ENCODE measurements around the gene CROCC2. TPM values are rescaled to one million over a fixed set of nuclear protein-coding genes. Genes with fewer than 3 reads are reported as not detected.

Gene CROCC2
- total RNA-seq, 1 donor from 2014 or later, result not detected

- TF ChIP-seq, protein P1, sequence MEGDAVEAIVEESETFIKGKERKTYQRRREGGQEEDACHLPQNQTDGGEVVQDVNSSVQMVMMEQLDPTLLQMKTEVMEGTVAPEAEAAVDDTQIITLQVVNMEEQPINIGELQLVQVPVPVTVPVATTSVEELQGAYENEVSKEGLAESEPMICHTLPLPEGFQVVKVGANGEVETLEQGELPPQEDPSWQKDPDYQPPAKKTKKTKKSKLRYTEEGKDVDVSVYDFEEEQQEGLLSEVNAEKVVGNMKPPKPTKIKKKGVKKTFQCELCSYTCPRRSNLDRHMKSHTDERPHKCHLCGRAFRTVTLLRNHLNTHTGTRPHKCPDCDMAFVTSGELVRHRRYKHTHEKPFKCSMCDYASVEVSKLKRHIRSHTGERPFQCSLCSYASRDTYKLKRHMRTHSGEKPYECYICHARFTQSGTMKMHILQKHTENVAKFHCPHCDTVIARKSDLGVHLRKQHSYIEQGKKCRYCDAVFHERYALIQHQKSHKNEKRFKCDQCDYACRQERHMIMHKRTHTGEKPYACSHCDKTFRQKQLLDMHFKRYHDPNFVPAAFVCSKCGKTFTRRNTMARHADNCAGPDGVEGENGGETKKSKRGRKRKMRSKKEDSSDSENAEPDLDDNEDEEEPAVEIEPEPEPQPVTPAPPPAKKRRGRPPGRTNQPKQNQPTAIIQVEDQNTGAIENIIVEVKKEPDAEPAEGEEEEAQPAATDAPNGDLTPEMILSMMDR (IDR thresholded peaks at IDR 0.05), result no peak
- Mint-ChIP-seq H3K27ac (ENCODE audit: unreplicated experiment) (no peak overlapping the region), H3K27me3 (ENCODE audit: low read depth) (peaks cover 31% of the 10 kb centered on the region), H3K4me3 (ENCODE audit: unreplicated experiment) (no peak overlapping the region), H3K36me3 (ENCODE audit: low read depth) (no peaks in the 10 kb centered on the region), H3K4me1 (ENCODE audit: low read depth) (peaks cover 15% of the 10 kb centered on the region), H3K9me3 (ENCODE audit: low read depth) (no peaks in the 10 kb centered on the region)
- no peak for DNase-seq (ENCODE audit: low spot score)
These were observed 108.1 kb downstream of the CROCC2 start for GRCh38 chr2:241014224-241014623.

DNA sequence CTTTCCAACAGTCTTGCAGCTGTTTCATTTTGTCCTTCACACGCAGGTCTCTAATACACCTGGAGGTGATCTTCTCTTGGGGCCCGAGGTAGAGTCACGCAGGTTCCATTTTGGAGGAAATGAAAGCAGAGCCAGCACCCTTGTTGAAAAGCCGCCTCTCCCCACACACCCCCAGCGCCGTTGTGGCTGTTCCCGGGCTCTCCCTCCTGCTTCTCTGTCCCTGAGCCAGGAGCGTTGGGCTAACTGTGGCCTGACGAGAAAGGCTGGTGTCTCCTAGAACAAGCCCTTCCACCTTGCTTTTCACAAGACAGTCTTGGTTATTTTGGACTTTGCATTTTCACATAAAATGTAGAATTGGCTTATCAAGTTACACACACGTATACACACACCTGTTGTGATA lies 108.6 kb downstream of the CROCC2 start:
- Mint-ChIP-seq H3K36me3 (ENCODE audit: low read depth) (no peaks in the 10 kb centered on the region), H3K27ac (ENCODE audit: unreplicated experiment) (no peak overlapping the region), H3K27me3 (ENCODE audit: low read depth) (peaks cover 33% of the 10 kb centered on the region), H3K9me3 (ENCODE audit: low read depth) (no peaks in the 10 kb centered on the region), H3K4me3 (ENCODE audit: unreplicated experiment) (no peak overlapping the region), H3K4me1 (ENCODE audit: low read depth) (peaks cover 9% of the 10 kb centered on the region)
- TF ChIP-seq, protein P1 (IDR thresholded peaks at IDR 0.05), result no peak
- DNase-seq (ENCODE audit: low spot score), result no peak

DNA sequence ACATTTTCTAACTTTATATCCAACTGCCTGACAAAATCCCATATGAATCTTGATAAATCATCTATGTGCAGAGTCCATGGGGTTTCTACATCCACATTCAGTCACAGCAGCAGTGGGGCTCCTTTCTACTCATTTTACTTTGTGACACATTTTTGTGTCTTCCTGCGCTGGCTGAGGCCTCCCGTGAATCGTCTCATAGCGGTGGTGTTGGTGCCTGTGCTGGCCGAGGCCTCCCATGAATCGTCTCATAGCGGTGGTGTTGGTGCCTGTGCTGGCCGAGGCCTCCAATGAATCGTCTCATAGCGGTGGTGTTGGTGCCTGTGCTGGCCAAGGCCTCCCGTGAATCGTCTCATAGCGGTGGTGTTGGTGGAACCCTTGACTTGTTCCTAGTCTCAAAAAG lies 109.3 kb downstream of the CROCC2 start:
- H3K4me1 Mint-ChIP-seq (ENCODE audit: low read depth), result peaks cover 2% of the 10 kb centered on the region
- no peak overlapping the region for H3K4me3 Mint-ChIP-seq (ENCODE audit: unreplicated experiment)
- H3K36me3 Mint-ChIP-seq (ENCODE audit: low read depth), result no peaks in the 10 kb centered on the region
- H3K27me3 Mint-ChIP-seq (ENCODE audit: low read depth), result peaks cover 33% of the 10 kb centered on the region
- no peaks in the 10 kb centered on the region for H3K9me3 Mint-ChIP-seq (ENCODE audit: low read depth)
- H3K27ac Mint-ChIP-seq (ENCODE audit: unreplicated experiment), result no peak overlapping the region
- DNase-seq (ENCODE audit: low spot score), result no peak
- TF ChIP-seq, protein P1 (IDR thresholded peaks at IDR 0.05), result no peak

- peaks cover 12% of the 10 kb centered on the region for H3K9me3 Mint-ChIP-seq (ENCODE audit: low read depth)
- no peak overlapping the region for H3K27ac Mint-ChIP-seq (ENCODE audit: unreplicated experiment)
- no peak overlapping the region for H3K4me3 Mint-ChIP-seq (ENCODE audit: unreplicated experiment)
- H3K4me1 Mint-ChIP-seq (ENCODE audit: low read depth), result no peaks in the 10 kb centered on the region
- peaks cover 43% of the 10 kb centered on the region for H3K27me3 Mint-ChIP-seq (ENCODE audit: low read depth)
- H3K36me3 Mint-ChIP-seq (ENCODE audit: low read depth), result peaks cover 2% of the 10 kb centered on the region
- TF ChIP-seq, protein P1 (IDR thresholded peaks at IDR 0.05), result no peak
- no peak for DNase-seq (ENCODE audit: low spot score)
These were observed 111.2 kb downstream of the CROCC2 start for GRCh38 chr2:241017228-241017940.

DNA sequence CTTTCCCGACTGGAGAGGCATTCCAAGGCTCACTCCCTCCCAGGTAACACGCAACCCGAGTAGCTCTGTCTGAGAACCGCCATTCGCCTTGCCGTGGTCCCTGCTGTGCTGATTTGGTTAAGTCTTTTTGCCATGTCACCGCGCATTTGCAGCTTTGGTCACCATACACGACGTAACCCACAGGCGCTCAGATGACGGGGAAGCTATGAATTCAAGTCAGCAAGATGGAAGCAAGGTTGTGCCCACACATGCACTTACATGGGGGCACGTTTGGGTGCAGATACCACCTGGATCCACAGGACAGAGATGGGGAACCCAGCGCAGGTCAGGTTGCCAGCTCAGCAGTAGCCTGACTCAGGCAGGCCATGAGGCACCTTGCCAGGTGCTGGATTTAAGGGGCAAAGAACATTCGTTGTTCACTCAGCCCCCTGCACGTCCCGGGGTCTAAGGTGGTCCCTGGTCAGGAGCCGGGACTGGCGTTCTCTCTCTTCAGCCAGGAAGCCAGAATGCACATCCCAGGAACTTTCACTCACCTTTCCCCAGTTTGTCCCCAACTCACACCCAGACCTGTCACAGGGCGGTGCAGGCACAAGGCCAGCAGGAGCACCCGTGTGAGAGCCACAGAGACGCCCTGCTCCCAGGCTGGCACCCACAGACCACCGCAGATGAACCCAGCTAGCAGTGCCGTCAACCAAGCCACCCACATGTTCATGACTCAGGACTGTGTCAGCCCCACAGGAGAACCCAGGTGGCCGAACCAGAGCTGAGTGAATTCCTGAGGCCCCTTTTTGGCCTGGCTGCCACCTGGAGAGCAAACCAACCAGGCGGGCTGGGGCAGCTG lies 112.1 kb downstream of the CROCC2 start:
- Mint-ChIP-seq H3K4me3 (ENCODE audit: unreplicated experiment) (no peak overlapping the region), H3K27me3 (ENCODE audit: low read depth) (peaks cover 43% of the 10 kb centered on the region), H3K4me1 (ENCODE audit: low read depth) (no peaks in the 10 kb centered on the region), H3K27ac (ENCODE audit: unreplicated experiment) (no peak overlapping the region), H3K9me3 (ENCODE audit: low read depth) (peaks cover 17% of the 10 kb centered on the region), H3K36me3 (ENCODE audit: low read depth) (peaks cover 4% of the 10 kb centered on the region)
- no peak for DNase-seq (ENCODE audit: low spot score)
- TF ChIP-seq, protein P1 (IDR thresholded peaks at IDR 0.05), result no peak

Data from chondrocyte (in vitro differentiated cells).